Measurements from ENCODE around the gene LILRA1.
A peak's percentile ranks its signal among the peaks of the same experiment; 100 is the strongest.
"Not testable (repeated sequence)": the region's sequence is repeated elsewhere in the genome, so short reads cannot be mapped to it uniquely, and the experiment has no call there.

LILRA1 gene

DNA sequence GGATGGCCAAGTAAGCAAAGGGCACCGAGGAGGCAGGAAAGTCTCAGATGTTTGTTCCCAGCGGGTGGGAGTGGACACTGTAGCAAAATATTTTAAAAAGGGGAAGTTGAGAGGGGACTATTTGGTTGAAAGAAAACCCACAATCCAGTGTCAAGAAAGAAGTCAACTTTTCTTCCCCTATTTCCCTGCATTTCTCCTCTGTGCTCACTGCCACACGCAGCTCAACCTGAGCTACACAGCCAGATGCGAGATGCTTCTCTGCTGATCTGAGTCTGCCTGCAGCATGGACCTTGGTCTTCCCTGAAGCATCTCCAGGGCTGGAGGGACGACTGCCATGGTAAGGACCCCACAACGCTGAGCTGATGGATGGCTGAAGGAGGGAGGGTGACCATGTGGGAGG is at the start of gene LILRA1:
TSS of gene LILRA1 (plus strand) at position 188 of the 400 bp plus-strand sequence. CDS start 613 bp downstream, outside the sequence.
- DNase-seq, result peak in 1 of 2 donors; percentile 19

DNA sequence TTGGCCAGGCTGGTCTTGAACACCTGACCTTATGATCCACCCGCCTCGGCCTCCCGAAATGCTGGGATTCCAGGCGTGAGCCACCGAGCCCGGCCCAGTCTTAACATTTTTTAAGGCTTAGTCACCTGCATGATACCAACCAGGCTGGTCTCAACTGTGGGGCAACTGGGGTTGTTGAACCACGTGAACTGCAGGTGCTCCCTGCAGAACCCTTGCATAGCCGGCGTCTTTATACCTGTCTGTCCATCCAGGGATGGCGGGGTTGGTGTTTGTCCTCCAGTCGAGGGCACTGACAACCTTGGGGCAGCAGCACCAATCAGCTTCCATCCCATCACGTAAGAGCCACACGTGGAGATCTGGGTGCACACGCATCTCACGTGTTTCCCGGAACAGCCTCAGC is 44.6 kb upstream of the LILRA1 start:
- no peak for DNase-seq

DNA sequence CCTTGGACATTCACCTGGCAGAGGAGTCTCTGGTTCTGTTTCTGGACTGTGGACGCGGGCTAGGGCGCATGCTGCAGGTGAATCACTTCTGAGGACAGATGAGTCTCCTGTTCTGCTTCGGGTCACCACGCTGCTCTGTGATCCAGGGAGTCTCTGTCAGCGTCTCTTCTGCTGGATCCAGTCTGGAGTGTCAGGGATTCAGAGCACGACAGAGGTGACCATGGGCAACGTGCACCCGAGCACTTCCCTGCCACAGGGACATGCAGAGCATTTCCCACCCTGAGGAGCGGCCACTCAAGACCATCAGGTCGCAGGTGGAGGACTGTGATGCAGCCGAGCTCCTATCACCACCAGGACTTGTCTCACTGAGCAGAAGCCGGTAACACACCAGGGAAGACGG is 44.2 kb upstream of the LILRA1 start:
- no peak for DNase-seq

DNA sequence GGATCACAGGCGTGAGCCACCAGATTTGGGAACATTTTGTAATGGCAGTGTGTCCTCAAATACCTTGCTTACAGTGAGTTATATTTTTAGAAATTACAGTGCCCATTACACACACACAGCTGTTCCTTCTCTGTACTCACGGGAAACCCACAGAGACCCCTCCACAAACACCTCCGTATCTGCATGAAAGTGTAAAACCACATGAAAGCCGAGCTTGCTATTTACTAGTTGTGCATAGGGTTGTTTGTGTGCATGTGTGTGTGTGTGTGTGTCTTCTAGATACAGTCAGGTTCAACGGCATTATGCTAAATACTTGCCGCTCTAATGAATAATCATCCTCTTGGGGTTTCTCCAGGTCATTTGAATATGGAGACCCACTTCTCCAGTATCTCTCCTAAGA is 42.1 kb upstream of the LILRA1 start:
- peak; percentile 46 to 60 for DNase-seq

DNA sequence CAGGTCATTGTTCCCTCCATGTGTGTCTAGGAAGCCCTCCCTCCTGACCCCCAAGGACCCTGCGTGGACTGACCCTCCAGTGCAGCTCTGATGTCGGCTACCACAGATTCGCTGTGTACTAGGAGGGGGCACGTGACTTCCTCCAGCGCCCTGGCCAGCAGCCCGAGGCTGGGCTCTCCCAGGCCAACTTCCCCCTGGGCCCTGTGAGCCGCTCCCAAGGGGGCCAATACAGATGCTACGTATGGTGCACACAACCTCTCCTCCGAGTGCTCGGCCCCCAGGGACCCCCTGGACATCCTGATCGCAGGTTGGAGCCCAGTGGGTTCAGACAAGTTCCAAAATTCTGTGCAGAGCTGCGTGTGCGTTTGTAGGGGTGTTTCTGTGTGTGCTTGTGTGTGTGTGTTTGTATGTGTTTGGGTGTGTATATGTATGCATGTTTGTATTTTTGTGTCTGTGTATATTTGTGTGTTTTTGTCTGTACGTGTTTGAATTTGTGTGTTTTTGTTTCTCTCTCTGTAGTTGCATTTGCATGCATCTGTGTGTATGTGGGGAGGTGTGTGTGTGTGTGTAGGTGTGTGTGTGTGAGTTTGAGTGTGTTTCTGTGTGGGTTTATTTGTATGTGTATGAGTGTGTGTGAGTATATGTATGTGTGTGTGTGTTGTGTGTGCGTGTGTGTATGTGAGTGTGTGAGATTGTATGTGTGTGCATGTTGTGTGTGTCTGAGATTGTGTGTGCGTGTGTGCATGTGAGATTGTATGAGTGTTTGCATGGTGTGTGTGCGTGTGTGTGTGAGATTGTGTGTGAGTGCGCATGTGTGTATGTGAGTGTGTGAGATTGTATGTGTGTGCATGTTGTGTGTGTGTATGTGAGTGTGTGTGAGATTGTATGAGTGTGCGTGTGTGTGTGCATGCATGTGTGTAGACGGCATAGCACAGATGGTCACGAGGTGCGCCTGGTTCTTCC is 41.2 kb upstream of the LILRA1 start:
- DNase-seq, result peak in 1 of 2 donors; percentile 21

DNA sequence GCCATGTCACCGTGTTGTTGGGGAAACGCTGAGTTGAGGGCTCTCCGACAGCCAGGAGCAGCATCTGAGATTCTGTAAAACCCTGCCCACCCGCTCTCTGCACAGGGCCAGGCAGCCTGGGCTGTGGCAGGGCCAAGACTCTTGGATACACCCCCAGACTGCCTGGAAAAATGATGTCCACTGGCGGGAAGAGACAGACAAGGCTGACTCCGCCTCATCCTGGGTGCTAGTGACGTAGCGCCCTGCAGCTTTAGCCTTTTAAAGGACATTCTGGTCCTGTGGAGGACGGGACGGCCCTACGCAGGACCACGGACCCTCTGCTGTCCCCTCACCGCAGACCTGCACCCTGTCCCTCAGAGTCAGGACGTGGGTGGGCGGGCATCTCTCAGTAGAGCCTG is 40.5 kb upstream of the LILRA1 start:
- no peak for DNase-seq

DNA sequence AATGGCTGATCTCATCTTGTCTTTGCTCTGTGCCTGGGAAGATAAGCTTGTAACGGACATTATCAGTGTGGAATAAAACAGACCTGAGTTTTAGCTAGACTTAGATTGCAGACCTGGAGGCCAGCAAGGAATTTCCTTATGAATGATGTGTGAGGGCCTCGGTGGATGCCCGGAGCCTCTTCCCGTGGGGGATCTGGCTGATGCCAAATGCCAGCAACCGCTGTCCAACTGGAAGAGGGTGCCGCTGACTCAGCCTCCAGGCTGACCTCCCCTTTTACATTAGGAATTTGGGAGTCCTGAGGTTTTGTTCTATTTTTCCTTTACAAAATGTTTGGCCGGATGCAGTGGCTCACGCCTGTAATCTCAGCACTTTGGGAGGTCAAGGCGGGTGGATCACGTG is 39.4 kb upstream of the LILRA1 start:
- DNase-seq, result no peak

DNA sequence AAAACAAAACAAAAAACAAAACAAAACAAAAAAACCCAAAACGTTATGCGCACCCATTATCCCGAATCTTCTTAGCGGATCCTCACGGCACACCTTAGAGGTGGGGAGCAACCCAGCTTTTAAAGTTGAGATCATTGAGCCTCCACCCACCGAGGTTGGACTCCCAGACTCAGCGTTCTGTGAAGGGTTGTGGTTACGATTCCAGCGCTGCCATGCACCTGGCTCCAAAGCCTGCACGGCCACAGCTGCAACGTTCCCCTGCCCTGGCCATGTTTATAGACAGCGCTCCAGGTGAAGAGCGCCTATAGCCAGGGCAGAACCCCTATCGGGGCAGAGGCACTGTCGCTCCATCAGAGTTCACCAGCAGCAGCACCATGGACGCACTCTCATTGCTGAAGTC is 38.5 kb upstream of the LILRA1 start:
- DNase-seq, result no peak

DNA sequence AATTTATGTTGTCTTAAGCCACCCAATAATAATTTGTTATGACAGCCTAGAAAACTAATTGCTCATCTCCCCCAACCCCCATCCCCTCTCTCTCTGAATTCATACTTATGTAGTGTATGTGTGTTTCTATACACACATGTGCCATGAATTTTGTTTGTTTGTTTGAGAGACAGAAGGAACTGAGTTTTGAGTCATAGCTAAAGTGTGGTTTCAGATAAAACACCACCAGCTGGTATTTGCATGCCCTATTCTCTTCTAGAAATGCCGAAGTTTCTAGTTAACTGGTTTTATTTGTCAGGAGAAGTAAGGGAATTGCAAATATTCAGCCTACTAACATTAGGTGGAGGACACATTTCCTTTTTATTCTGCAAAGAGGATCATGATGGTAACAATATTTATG is 37.2 kb upstream of the LILRA1 start:
- no peak for DNase-seq

DNA sequence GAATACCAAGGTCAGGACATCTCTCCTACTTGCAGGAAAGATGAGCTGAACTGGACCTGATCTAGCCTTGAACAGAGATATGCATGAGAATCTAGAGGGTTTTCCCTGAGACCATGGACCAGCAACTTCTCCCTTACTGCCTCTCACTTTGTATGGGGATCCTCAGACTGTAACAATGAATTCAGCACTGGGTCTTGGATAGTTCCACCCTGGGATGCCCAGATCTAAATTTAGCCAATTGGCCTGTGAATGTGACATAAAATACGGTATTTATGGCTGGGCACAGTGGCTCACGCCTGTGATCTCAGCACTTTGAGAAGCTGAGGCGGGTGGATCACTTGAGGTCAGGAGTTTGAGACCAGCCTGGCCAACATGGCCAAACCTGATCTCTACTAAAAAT is 35.1 kb upstream of the LILRA1 start:
- no peak for DNase-seq

DNA sequence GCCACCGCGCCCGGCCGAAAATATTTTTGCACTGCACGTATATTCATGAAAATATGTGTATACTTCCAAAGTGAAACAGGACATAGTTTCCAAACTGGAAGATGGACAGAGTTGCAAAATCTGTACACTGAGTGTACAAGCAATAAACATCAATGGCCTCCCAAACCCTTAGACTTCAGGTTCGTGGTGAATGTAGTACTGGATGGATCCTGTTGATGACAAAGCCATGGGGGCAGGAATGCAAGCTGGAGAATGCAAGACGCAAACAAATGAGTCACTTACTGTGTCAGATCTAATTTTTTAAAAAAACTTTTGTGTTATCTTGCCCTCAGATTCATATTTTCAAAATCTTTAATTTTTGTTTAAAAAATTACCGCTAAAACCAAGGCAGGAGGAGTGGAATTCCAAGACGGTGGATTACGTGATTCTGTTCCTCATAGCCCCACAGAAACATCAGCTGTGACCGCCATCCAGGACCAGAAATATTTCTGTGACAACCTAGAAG is 32.5 kb upstream of the LILRA1 start:
- DNase-seq, result no peak

DNA sequence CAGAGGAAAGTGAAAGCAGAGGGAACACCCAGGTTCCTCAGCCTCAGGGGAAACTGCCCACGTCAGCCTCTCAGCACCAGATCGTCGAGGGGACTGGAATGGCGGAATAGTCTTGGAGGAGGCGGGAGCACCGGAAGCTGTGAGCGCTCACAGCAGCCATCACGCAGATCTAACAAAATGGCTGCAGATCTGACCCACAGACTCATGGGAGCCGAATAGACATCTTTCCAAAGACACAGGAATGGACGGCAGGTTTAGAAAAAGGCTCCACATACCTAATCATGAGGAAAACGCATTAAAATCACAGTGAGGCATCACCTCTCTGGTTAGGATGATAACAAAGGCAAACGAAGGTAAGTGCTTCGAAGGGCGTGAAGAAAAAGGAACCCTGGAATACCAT is 31.6 kb upstream of the LILRA1 start:
- no peak for DNase-seq

DNA sequence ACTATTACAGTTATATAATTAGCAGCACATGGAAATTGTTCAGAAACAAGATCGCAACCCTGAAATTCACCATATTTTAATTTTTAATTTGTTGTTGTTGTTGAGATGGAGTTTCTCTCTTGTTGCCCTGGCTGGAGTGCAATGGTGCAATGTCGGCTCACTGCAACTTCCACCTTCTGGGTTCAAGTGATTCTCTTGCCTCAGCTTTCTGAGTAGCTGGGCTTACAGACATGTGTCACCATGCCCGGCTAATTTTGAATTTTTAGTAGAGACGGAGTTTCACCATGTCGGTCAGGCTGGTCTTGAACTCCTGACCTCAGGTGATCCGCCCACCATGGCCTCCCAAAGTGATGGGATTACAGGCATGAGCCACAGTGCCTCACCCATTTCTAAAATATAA is 30.2 kb upstream of the LILRA1 start:
- DNase-seq, result not testable (repeated sequence)

DNA sequence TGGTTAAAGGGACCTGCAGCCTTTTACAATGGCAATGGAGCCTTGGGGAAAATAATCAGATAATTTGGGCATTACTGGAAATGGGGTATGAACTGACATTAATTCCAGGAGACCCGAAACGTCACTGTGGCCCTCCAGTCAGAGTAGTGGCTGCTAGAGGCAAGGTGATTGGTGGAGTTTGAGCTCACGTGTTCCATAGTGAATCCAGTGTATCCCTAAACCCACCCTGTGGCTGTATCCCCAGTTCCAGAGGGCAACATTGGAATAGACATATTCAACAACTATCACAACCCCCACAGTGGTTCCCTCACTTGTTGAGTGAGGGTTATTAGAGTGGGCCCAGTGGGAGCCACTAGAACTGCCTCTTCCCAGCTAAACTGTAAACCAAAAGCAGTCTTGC is 23.1 kb upstream of the LILRA1 start:
- DNase-seq, result no peak

DNA sequence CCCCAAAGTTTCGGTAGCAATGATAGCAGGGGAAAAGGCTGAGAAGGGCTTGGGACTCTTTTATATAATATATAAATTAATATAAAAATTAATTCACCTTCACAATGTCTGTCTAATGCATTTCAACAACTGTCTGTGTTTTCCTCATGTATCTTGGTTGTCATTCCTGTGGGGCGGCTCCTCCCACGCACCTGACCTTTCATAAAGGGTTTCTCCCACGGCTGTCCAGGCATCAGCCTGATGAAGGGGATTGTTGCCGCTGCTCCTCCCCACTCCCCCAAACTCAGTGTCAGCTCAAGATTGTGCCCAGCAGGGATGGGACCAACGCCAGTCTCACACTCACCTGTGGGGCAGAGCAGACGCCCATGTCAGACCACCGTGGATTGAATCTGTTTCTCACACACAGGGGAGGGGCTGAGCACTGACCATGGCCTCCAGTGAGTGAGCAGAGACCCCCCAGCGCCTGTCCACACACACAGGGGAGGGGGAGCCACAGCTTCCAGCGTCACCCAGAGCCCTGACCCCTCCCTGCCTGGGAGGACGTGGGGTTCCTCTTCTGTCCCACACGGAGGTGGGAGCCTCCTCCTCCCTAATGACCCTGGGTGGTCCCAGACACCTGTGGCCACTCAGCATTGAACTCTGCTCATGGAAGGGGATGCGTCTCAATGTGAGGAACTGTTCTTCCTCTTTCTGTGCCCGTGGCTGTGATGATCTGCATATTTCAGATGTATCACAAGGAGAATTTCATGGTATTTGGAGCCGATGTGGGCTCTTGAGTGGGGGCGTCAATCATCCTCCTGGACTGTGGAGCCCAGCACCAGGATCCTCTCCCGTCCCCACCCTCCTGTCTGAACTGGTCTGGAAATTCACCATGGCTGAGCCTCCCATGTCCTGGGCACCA is 21.5 kb upstream of the LILRA1 start:
- not testable (repeated sequence) for DNase-seq

DNA sequence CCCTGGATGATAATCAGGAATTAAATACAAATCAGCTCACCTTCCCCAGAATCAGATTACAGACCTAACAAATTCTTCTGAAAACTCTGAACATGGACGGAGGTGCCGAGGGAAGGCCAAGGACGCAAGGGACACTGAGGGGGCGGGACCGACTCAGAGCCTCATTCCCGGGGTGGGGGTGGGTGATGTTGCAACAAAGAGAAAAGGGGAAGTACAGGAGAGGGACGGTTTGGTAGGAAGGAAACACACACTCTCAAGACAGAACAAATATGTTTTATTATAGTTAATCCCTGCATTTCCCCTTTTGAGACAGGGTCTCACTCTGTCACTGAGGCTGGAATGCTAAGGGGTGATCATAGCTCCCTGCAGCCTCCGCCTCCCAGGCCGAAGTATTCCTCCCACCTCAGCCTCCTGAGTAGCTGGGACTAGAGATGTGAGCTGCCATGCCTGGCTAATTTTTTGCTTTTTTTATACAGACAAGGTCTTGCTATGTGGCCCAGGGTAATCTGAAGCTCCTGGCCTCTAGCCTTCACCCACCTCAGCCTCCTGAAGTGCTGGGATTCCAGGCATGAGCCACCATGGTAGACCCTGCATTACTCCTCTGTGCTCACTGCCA is 20.6 kb upstream of the LILRA1 start:
- peak in 1 of 2 donors; percentile 33 for DNase-seq

DNA sequence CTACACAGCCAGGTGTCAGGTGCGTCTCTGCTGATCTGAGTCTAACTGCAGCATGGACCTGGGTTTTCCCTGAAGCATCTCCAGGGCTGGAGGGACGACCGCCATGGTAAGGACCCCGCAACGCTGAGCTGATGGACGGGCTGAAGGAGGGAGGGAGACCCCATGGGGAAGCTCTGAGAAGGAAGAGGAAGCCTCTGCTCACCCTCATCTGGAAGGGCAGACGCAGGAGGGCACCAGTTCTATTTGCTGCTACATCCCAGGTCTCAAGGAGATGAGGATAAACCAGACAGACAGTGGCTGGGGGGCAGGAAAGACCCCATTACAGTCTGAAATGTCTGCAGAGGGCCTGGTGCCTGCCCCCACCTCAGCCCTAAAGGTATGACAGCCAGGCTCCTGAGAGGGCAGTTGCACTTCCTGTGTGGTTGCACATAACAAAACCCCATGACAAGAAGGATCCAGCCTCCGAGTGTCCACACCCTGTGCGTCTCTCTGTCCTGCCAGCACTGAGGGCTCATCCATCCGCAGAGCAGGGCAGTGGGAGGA is 20.0 kb upstream of the LILRA1 start, which contains the start of gene LILRA2:
TSS of gene LILRA2 (plus strand) at position 461 of the 543 bp plus-strand sequence. CDS start 89 bp downstream, outside the sequence.
- peak in 1 of 2 donors; percentile 33 for DNase-seq

DNA sequence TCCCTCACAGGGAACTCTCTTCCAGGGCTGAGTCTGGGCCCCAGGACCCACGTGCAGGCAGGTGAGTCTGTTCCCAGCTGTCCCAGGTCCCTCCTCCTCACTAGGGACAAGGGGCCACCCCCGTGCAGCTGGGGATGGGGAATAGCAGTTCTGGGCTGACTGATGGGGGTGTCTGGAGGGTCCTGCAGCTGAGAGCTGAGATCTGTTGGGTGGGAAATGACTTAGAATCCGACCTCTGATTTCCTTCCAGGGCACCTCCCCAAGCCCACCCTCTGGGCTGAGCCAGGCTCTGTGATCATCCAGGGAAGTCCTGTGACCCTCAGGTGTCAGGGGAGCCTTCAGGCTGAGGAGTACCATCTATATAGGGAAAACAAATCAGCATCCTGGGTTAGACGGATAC is 19.4 kb upstream of the LILRA1 start:
- no peak for DNase-seq

DNA sequence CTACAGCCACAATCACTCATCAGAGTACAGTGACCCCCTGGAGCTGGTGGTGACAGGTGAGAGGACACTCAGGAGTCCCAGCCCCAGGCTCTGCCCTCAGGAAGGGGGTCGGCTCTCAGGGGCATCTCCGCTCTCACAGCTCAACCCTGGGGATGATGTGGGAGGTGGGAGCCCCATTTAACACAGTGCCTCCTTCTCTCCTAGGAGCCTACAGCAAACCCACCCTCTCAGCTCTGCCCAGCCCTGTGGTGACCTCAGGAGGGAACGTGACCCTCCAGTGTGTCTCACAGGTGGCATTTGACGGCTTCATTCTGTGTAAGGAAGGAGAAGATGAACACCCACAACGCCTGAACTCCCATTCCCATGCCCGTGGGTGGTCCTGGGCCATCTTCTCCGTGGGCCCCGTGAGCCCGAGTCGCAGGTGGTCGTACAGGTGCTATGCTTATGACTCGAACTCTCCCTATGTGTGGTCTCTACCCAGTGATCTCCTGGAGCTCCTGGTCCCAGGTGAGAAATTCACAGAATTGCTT is 18.8 kb upstream of the LILRA1 start:
- DNase-seq, result no peak

DNA sequence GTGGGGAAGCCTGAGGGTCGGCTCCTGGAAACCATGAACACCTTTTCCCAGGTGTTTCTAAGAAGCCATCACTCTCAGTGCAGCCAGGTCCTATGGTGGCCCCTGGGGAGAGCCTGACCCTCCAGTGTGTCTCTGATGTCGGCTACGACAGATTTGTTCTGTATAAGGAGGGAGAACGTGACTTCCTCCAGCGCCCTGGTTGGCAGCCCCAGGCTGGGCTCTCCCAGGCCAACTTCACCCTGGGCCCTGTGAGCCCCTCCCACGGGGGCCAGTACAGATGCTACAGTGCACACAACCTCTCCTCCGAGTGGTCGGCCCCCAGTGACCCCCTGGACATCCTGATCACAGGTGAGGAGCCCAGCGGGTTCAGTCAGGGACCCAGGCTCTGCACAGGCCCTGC is 18.2 kb upstream of the LILRA1 start:
- DNase-seq, result not testable (repeated sequence)

DNA sequence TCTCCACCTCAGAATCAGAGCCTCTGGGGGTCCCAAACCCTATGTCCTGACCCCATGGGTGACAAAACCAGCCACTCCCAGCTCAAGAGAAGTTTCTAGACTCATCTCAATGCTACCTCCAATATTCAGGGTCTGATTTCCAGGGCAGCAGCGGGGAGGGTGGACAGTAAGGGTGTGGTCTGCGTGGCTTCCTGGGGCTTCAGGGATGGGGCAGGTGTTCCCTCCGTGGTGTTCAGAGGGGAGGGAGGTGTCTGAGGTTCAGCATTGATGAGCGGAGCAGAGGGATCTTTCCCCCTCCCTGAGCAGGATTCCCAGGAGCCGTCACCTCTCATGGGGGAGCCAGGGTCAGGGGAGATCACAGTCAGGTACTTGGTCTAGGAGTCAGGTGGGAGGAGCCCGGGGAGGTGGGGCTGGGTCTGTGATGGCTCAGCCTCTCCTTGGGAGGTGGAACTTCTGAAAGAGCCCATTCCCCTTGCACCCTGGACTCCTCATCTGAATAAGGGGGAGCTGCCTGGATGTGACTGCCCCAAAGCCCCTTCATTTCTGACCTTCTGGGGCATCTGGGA is 16.9 kb upstream of the LILRA1 start:
- DNase-seq, result no peak

DNA sequence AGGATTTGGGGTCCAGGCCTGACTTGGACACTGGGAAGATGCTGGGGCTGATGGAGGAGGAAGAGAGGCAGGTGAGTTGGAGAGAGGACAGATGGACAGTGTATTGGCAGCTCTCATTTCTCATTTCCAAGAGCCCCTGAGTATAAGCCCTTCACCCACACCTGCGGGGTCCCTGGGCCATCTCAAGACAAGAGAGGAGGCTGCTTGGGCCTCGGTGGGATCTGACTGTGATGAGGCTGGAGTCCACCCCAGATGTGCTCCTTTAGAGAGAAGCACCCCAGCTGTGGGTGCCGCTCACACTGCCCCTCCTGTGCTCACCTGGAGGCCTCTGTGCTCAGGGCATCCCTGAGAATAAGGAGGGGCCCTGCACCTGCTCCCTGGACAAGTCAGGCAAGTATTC is 16.1 kb upstream of the LILRA1 start:
- DNase-seq, result no peak

Data from CD4-positive, alpha-beta T cell treated with Interleukin-1 beta for 1 hour (primary cell).